ENCODE results near the gene HIBCH.

The HIBCH gene

GRCh38 chr2:190205657-190206056 is 114.0 kb downstream of the HIBCH start:
- Histone ChIP-seq H3K36me3 (ENCODE audit: insufficient read depth, low read length) (peaks cover 9% of the 10 kb centered on the region), H2AFZ (ENCODE audit: low read depth, low read length) (no peak overlapping the region), H3K4me3 (ENCODE audit: low read length) (no peak overlapping the region)

GRCh38 chr2:190202604-190203003 is 117.0 kb downstream of the HIBCH start:
- no peak overlapping the region for H3K4me3 ChIP-seq (ENCODE audit: low read length)
- H2AFZ ChIP-seq (ENCODE audit: low read depth, low read length), result no peak overlapping the region
- no peaks in the 10 kb centered on the region for H3K27me3 ChIP-seq (ENCODE audit: insufficient read depth, low read length)
- no peaks in the 10 kb centered on the region for H3K9me3 ChIP-seq (ENCODE audit: low read length)
- H3K4me1 ChIP-seq (ENCODE audit: insufficient read depth, low read length), result no peaks in the 10 kb centered on the region
- H3K36me3 ChIP-seq (ENCODE audit: insufficient read depth, low read length), result peaks cover 15% of the 10 kb centered on the region

More at GRCh38 chr2:190205657-190206056, 114.0 kb downstream of the HIBCH start:
- no peaks in the 10 kb centered on the region for H3K4me1 ChIP-seq (ENCODE audit: insufficient read depth, low read length)
- H3K27me3 ChIP-seq (ENCODE audit: insufficient read depth, low read length), result no peaks in the 10 kb centered on the region
- no peaks in the 10 kb centered on the region for H3K9me3 ChIP-seq (ENCODE audit: low read length)

GRCh38 chr2:190202018-190202417 is 117.6 kb downstream of the HIBCH start:
- peaks cover 15% of the 10 kb centered on the region for H3K36me3 ChIP-seq (ENCODE audit: insufficient read depth, low read length)
- H3K4me1 ChIP-seq (ENCODE audit: insufficient read depth, low read length), result no peaks in the 10 kb centered on the region
- peaks cover 3% of the 10 kb centered on the region for H3K9me3 ChIP-seq (ENCODE audit: low read length)
- no peak overlapping the region for H2AFZ ChIP-seq (ENCODE audit: low read depth, low read length)
- no peaks in the 10 kb centered on the region for H3K27me3 ChIP-seq (ENCODE audit: insufficient read depth, low read length)
- no peak overlapping the region for H3K4me3 ChIP-seq (ENCODE audit: low read length)

- Histone ChIP-seq H3K4me3 (ENCODE audit: low read length) (no peak overlapping the region), H3K9me3 (ENCODE audit: low read length) (peaks cover 3% of the 10 kb centered on the region), H3K27me3 (ENCODE audit: insufficient read depth, low read length) (no peaks in the 10 kb centered on the region), H3K4me1 (ENCODE audit: insufficient read depth, low read length) (no peaks in the 10 kb centered on the region), H2AFZ (ENCODE audit: low read depth, low read length) (no peak overlapping the region), H3K36me3 (ENCODE audit: insufficient read depth, low read length) (peaks cover 15% of the 10 kb centered on the region)
These were observed 119.0 kb downstream of the HIBCH start for GRCh38 chr2:190200603-190201002.

GRCh38 chr2:190199530-190199929 is 120.1 kb downstream of the HIBCH start:
- no peak overlapping the region for H2AFZ ChIP-seq (ENCODE audit: low read depth, low read length)
- peaks cover 15% of the 10 kb centered on the region for H3K36me3 ChIP-seq (ENCODE audit: insufficient read depth, low read length)
- no peaks in the 10 kb centered on the region for H3K27me3 ChIP-seq (ENCODE audit: insufficient read depth, low read length)
- H3K4me3 ChIP-seq (ENCODE audit: low read length), result no peak overlapping the region
- peaks cover 3% of the 10 kb centered on the region for H3K9me3 ChIP-seq (ENCODE audit: low read length)
- no peaks in the 10 kb centered on the region for H3K4me1 ChIP-seq (ENCODE audit: insufficient read depth, low read length)

GRCh38 chr2:190199109-190199508 is 120.5 kb downstream of the HIBCH start:
- Histone ChIP-seq H3K27me3 (ENCODE audit: insufficient read depth, low read length) (no peaks in the 10 kb centered on the region), H3K36me3 (ENCODE audit: insufficient read depth, low read length) (peaks cover 15% of the 10 kb centered on the region), H3K4me3 (ENCODE audit: low read length) (no peak overlapping the region), H2AFZ (ENCODE audit: low read depth, low read length) (no peak overlapping the region), H3K4me1 (ENCODE audit: insufficient read depth, low read length) (no peaks in the 10 kb centered on the region), H3K9me3 (ENCODE audit: low read length) (peaks cover 3% of the 10 kb centered on the region)

- peaks cover 3% of the 10 kb centered on the region for H3K9me3 ChIP-seq (ENCODE audit: low read length)
- H3K4me1 ChIP-seq (ENCODE audit: insufficient read depth, low read length), result no peaks in the 10 kb centered on the region
- no peak overlapping the region for H2AFZ ChIP-seq (ENCODE audit: low read depth, low read length)
- H3K27me3 ChIP-seq (ENCODE audit: insufficient read depth, low read length), result no peaks in the 10 kb centered on the region
- H3K4me3 ChIP-seq (ENCODE audit: low read length), result no peak overlapping the region
- H3K36me3 ChIP-seq (ENCODE audit: insufficient read depth, low read length), result peaks cover 8% of the 10 kb centered on the region
These were observed 122.4 kb downstream of the HIBCH start for GRCh38 chr2:190197143-190197720.

- no peaks in the 10 kb centered on the region for H3K36me3 ChIP-seq (ENCODE audit: insufficient read depth, low read length)
- no peak overlapping the region for H3K4me3 ChIP-seq (ENCODE audit: low read length)
- no peak overlapping the region for H2AFZ ChIP-seq (ENCODE audit: low read depth, low read length)
- H3K27me3 ChIP-seq (ENCODE audit: insufficient read depth, low read length), result no peaks in the 10 kb centered on the region
- H3K4me1 ChIP-seq (ENCODE audit: insufficient read depth, low read length), result no peaks in the 10 kb centered on the region
- no peaks in the 10 kb centered on the region for H3K9me3 ChIP-seq (ENCODE audit: low read length)
These were observed 129.0 kb downstream of the HIBCH start for GRCh38 chr2:190190507-190191162.

GRCh38 chr2:190188289-190188688 is 131.3 kb downstream of the HIBCH start:
- H3K36me3 ChIP-seq (ENCODE audit: insufficient read depth, low read length), result no peaks in the 10 kb centered on the region
- H3K4me1 ChIP-seq (ENCODE audit: insufficient read depth, low read length), result no peaks in the 10 kb centered on the region
- H2AFZ ChIP-seq (ENCODE audit: low read depth, low read length), result no peak overlapping the region
- H3K4me3 ChIP-seq (ENCODE audit: low read length), result no peak overlapping the region
- H3K9me3 ChIP-seq (ENCODE audit: low read length), result no peaks in the 10 kb centered on the region
- H3K27me3 ChIP-seq (ENCODE audit: insufficient read depth, low read length), result no peaks in the 10 kb centered on the region

GRCh38 chr2:190186238-190186637 is 133.4 kb downstream of the HIBCH start:
- Histone ChIP-seq H3K27me3 (ENCODE audit: insufficient read depth, low read length) (no peaks in the 10 kb centered on the region), H3K9me3 (ENCODE audit: low read length) (no peaks in the 10 kb centered on the region), H3K36me3 (ENCODE audit: insufficient read depth, low read length) (no peaks in the 10 kb centered on the region), H2AFZ (ENCODE audit: low read depth, low read length) (no peak overlapping the region), H3K4me1 (ENCODE audit: insufficient read depth, low read length) (peaks cover under 1% of the 10 kb centered on the region), H3K4me3 (ENCODE audit: low read length) (no peak overlapping the region)

GRCh38 chr2:190185380-190185779 is 134.2 kb downstream of the HIBCH start:
- Histone ChIP-seq H2AFZ (ENCODE audit: low read depth, low read length) (no peak overlapping the region), H3K4me3 (ENCODE audit: low read length) (no peak overlapping the region), H3K27me3 (ENCODE audit: insufficient read depth, low read length) (no peaks in the 10 kb centered on the region), H3K36me3 (ENCODE audit: insufficient read depth, low read length) (no peaks in the 10 kb centered on the region), H3K4me1 (ENCODE audit: insufficient read depth, low read length) (peaks cover 4% of the 10 kb centered on the region), H3K9me3 (ENCODE audit: low read length) (no peaks in the 10 kb centered on the region)

- Histone ChIP-seq H2AFZ (ENCODE audit: low read depth, low read length) (no peak overlapping the region), H3K9me3 (ENCODE audit: low read length) (no peaks in the 10 kb centered on the region), H3K36me3 (ENCODE audit: insufficient read depth, low read length) (no peaks in the 10 kb centered on the region), H3K4me3 (ENCODE audit: low read length) (no peak overlapping the region), H3K4me1 (ENCODE audit: insufficient read depth, low read length) (peaks cover 7% of the 10 kb centered on the region), H3K27me3 (ENCODE audit: insufficient read depth, low read length) (no peaks in the 10 kb centered on the region)
These were observed 135.2 kb downstream of the HIBCH start for GRCh38 chr2:190184460-190184859.

GRCh38 chr2:190183539-190183938 is 136.1 kb downstream of the HIBCH start:
- no peaks in the 10 kb centered on the region for H3K9me3 ChIP-seq (ENCODE audit: low read length)
- H3K4me1 ChIP-seq (ENCODE audit: insufficient read depth, low read length), result peaks cover 7% of the 10 kb centered on the region
- no peak overlapping the region for H2AFZ ChIP-seq (ENCODE audit: low read depth, low read length)
- H3K4me3 ChIP-seq (ENCODE audit: low read length), result no peak overlapping the region
- H3K36me3 ChIP-seq (ENCODE audit: insufficient read depth, low read length), result no peaks in the 10 kb centered on the region
- no peaks in the 10 kb centered on the region for H3K27me3 ChIP-seq (ENCODE audit: insufficient read depth, low read length)

GRCh38 chr2:190182071-190182524 is 137.5 kb downstream of the HIBCH start:
- H3K4me3 ChIP-seq (ENCODE audit: low read length), result no peak overlapping the region

More at GRCh38 chr2:190182071-190182524, 137.5 kb downstream of the HIBCH start:
- H3K36me3 ChIP-seq (ENCODE audit: insufficient read depth, low read length), result no peaks in the 10 kb centered on the region
- H3K27me3 ChIP-seq (ENCODE audit: insufficient read depth, low read length), result no peaks in the 10 kb centered on the region
- peaks cover 7% of the 10 kb centered on the region for H3K4me1 ChIP-seq (ENCODE audit: insufficient read depth, low read length)
- no peaks in the 10 kb centered on the region for H3K9me3 ChIP-seq (ENCODE audit: low read length)
- H2AFZ ChIP-seq (ENCODE audit: low read depth, low read length), result no peak overlapping the region
